ENCODE measurements around the gene EIF2D. TPM values are rescaled to one million over a fixed set of nuclear protein-coding genes. Genes with fewer than 3 reads are reported as not detected.
A peak's percentile ranks its signal among the peaks of the same experiment; 100 is the strongest.

Gene EIF2D
- total and polyA plus RNA-seq, 2 donors: 43.2 to 54.1 TPM

DNA sequence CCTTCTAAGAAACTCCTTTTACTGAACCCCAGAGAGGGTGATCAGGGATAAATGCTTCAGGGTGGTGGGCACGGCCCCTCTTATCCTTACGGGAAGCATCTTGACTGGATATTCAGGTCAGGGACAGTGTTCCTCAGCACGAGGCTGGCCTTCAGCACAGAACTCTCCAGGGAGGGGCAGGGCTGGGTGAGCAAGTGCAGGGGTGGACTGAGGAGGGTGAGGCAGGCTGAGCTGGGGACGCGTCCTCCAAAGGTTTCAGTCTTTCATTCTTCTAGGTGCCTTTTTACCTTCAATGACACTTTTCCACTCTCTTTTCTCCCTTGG lies 52.6 kb downstream of the EIF2D start:
- Histone ChIP-seq H3K27ac (ENCODE audit: low read depth in 1 of 2, low read length in 1 of 2) (peak overlapping the region; percentile 94 to 97), H3K36me3 (ENCODE audit: control insufficient read depth in 2 of 2, insufficient read depth in 2 of 2, low read length in 1 of 2) (peaks cover 15 to 39% of the 10 kb centered on the region in 2 donors), H3K4me3 (ENCODE audit: low read length in 2 of 2) (peak overlapping the region; percentile 83 to 98), H3K27me3 (ENCODE audit: control insufficient read depth in 2 of 2, insufficient read depth in 1 of 2, low read length in 1 of 2) (no peaks in the 10 kb centered on the region), H3K4me1 (ENCODE audit: control insufficient read depth in 2 of 2, insufficient read depth in 2 of 2, low read length in 2 of 2) (peaks cover 66 to 88% of the 10 kb centered on the region in 2 donors), H3K9me3 (ENCODE audit: control insufficient read depth in 2 of 2, insufficient read depth in 1 of 2, low read length in 1 of 2) (no peaks in the 10 kb centered on the region)
- WGBS: 50% methylated on average over 5 of the region's 5 CpGs
- no peak for DNase-seq (ENCODE audit: low read depth in 6 of 9, low spot score in 9 of 9)

DNA sequence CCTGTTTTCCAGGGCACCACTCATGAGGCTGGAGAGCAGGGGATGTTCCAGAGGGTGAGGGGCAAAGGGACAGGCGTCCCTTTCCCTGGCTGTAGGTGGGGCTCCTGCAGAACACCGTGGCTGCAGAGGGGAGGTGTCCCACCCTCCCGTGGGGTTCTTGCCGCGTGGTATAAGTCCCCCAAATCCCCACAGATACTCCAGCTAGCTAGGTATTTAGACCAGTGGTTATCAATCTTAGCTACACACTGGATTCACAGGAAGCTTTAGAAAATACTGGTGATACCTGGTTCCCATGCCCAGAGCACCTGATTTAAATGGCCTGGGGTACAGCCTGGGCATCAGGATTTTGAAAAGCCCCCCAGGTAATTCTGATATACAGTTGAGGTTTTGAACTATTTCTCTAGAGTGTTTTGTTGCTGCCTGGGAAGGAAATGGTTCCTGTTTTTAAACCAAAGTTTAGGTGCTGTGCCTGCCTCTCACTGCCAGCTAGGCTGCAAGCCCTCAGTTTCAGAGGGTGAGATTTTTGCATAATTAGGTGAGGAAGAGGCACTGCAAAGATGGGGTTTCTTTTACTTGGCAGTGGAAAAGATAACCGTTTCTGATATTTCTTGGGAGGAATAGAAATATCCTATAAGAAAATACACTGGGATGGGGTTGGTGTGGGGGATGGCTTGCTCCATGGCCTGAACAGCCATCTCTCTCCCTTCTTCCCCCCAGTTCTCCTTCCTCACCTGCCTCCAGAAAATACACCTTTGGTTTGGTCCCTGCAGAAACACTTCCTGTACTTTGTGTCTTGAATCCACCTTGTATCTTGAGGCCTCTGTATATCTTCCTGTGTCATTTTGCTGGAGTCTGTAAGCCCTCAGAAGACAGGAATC lies 53.2 kb downstream of the EIF2D start:
- Histone ChIP-seq H3K36me3 (ENCODE audit: control insufficient read depth in 2 of 2, insufficient read depth in 2 of 2, low read length in 1 of 2) (peaks cover 11 to 33% of the 10 kb centered on the region in 2 donors), H3K27me3 (ENCODE audit: control insufficient read depth in 2 of 2, insufficient read depth in 1 of 2, low read length in 1 of 2) (no peaks in the 10 kb centered on the region), H3K27ac (ENCODE audit: low read depth in 1 of 2, low read length in 1 of 2) (peak overlapping the region; percentile 94 to 97), H3K4me1 (ENCODE audit: control insufficient read depth in 2 of 2, insufficient read depth in 2 of 2, low read length in 2 of 2) (peaks cover 60 to 88% of the 10 kb centered on the region in 2 donors), H3K9me3 (ENCODE audit: control insufficient read depth in 2 of 2, insufficient read depth in 1 of 2, low read length in 1 of 2) (no peaks in the 10 kb centered on the region), H3K4me3 (ENCODE audit: low read length in 2 of 2) (peak overlapping the region; percentile 83 to 98)
- peak in 2 of 9 donors; percentile 27 to 61 for DNase-seq (ENCODE audit: low read depth in 6 of 9, low spot score in 9 of 9)
- WGBS: 6% methylated on average over 6 of the region's 6 CpGs

DNA sequence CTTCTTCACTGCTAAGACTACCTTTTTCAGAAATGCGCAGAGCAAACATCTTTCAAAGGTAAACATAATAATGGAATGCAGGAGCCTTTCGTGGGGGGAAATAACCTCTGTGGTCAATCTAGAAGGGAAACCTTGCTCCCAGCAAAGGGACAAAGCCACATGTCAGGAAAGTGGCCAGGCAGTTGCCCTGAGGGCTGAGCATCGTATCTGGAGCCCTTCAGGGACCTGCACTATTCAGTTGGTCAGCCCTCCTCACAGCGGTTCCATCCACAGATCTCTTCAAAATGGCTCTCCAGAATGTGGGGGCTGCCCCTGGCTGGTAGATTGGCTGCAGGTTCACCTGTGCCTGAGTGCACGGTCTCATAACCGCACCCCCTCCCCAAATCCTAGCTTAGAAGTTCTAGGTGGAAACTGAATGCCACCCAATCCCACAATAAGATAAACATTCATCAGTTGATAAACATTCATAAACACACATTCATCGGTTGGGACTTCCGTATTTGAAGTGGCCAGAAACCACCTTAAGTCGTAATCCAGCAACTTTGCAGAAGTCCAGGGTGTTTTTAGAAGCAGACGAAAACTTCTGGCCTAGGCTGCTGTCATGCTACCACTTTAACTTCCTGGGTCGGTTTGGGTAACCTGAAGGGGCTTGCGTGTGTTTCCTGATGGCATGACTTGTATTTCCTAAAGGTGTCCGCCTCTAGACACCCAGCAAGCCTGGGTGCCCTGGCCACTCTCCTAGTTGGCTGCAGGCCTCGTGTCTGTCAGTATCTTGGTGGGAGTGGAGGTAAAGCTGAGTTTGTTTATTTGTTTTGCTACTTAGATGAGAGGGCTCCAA lies 54.4 kb downstream of the EIF2D start:
- Histone ChIP-seq H3K36me3 (ENCODE audit: control insufficient read depth in 2 of 2, insufficient read depth in 2 of 2, low read length in 1 of 2) (peaks cover 9 to 27% of the 10 kb centered on the region in 2 donors), H3K4me1 (ENCODE audit: control insufficient read depth in 2 of 2, insufficient read depth in 2 of 2, low read length in 2 of 2) (peaks cover 50 to 85% of the 10 kb centered on the region in 2 donors)
- DNase-seq (ENCODE audit: low read depth in 6 of 9, low spot score in 9 of 9): peak in 2 of 9 donors; percentile 49 to 70

DNA sequence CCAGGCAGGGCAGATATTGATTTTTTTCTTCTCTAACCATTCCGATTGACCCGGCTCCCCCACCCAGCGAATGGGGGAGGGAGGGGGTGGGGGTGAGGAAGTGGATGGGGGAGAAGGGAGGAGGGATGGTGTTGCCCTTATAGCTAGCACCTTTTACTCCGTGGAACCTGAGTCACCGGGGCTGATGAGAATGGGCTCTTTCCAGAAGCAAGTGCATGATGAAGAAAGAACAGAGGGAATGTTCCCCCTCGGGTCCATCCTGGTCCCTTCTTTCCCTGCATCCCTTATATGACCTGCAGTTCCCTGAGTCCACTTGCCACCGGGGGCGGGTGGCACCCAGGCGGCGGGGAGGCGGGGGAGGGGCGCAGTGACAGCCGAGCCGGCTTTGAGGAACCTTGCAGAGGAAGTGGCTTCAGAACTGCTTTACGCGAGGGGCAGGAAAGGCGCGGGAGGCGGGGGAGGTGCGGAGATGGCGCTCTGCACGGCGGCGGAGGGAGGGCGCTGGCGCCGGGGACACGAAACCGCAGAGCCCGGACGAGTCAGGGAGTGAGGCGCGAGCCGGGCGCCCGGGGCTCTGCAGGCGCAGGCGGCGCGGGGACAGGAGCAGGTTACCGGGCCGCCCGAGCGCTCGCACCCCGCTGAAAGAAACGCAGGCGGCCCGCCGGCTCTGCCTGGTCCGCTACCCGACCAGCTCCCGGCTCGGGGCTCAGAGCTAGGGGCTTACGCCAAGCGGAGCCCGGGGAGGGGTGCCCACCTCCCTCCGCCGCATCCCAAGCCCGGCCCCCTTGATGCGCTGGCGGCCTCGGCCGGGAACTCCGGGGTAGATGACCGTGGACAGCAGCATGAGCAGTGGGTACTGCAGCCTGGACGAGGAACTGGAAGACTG lies 55.3 kb downstream of the EIF2D start:
- H3K4me3 ChIP-seq (ENCODE audit: low read length in 2 of 2): peak overlapping the region; percentile 83 to 98
- peaks cover 46 to 85% of the 10 kb centered on the region in 2 donors for H3K4me1 ChIP-seq (ENCODE audit: control insufficient read depth in 2 of 2, insufficient read depth in 2 of 2, low read length in 2 of 2)
- WGBS: under 1% methylated on average over 67 of the region's 67 CpGs
- no peaks in the 10 kb centered on the region for H3K9me3 ChIP-seq (ENCODE audit: control insufficient read depth in 2 of 2, insufficient read depth in 1 of 2, low read length in 1 of 2)
- peaks cover 4 to 22% of the 10 kb centered on the region in 2 donors for H3K36me3 ChIP-seq (ENCODE audit: control insufficient read depth in 2 of 2, insufficient read depth in 2 of 2, low read length in 1 of 2)
- peak in 7 of 9 donors; percentile 64 to 93 (median 81) for DNase-seq (ENCODE audit: low read depth in 6 of 9, low spot score in 9 of 9)
- H3K27me3 ChIP-seq (ENCODE audit: control insufficient read depth in 2 of 2, insufficient read depth in 1 of 2, low read length in 1 of 2): no peaks in the 10 kb centered on the region
- peak overlapping the region; percentile 94 to 97 for H3K27ac ChIP-seq (ENCODE audit: low read depth in 1 of 2, low read length in 1 of 2)

More for the DNA sequence above, 54.4 kb downstream of the EIF2D start:
- H3K9me3 ChIP-seq (ENCODE audit: control insufficient read depth in 2 of 2, insufficient read depth in 1 of 2, low read length in 1 of 2): no peaks in the 10 kb centered on the region
- peak overlapping the region; percentile 94 to 97 for H3K27ac ChIP-seq (ENCODE audit: low read depth in 1 of 2, low read length in 1 of 2)
- H3K27me3 ChIP-seq (ENCODE audit: control insufficient read depth in 2 of 2, insufficient read depth in 1 of 2, low read length in 1 of 2): no peaks in the 10 kb centered on the region
- WGBS: 3% methylated on average over 14 of the region's 14 CpGs
- H3K4me3 ChIP-seq (ENCODE audit: low read length in 2 of 2): peak overlapping the region; percentile 83 to 98

DNA sequence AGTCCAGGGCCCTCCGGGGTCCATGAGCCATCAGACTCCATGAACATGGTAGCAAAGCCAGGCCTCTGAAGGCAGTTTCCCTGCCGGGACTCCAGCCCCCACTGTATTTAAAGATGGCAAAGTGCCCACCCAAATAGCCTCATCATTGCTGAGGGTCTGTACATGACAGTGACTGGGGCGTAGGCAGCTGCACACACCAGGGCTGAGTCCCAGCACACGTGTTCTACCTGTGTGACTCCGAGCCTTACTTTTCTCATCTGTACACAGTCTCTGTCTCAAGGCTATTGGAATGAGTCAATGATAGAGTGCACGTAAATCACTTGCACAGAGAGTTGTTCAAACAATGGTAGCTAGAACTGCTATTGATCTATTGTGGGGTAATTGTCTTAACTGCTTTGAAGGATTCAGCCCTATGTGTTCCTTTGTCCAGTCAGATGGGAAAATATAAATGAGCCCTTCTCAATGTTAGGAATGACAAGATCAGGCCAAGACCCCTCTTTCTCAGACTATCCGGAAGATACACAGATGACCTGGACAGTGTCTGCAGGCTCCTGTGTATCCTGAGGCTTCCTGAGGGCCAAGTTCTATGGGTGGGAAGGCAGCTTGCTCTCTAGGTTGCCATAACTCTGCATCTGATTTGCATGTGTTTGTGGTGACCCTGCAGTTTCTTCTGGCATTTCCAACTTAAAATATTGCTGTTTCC lies 56.1 kb downstream of the EIF2D start:
- Histone ChIP-seq H3K9me3 (ENCODE audit: control insufficient read depth in 2 of 2, insufficient read depth in 1 of 2, low read length in 1 of 2) (no peaks in the 10 kb centered on the region), H3K4me3 (ENCODE audit: low read length in 2 of 2) (peak overlapping the region; percentile 83 to 98), H3K36me3 (ENCODE audit: control insufficient read depth in 2 of 2, insufficient read depth in 2 of 2, low read length in 1 of 2) (peaks cover 0 to 14% of the 10 kb centered on the region in 2 donors), H3K27ac (ENCODE audit: low read depth in 1 of 2, low read length in 1 of 2) (peak overlapping the region; percentile 94 to 97), H3K27me3 (ENCODE audit: control insufficient read depth in 2 of 2, insufficient read depth in 1 of 2, low read length in 1 of 2) (no peaks in the 10 kb centered on the region), H3K4me1 (ENCODE audit: control insufficient read depth in 2 of 2, insufficient read depth in 2 of 2, low read length in 2 of 2) (peaks cover 44 to 86% of the 10 kb centered on the region in 2 donors)
- 88% methylated on average over 7 of the region's 7 CpGs for WGBS
- peak in 2 of 9 donors; percentile 21 to 49 for DNase-seq (ENCODE audit: low read depth in 6 of 9, low spot score in 9 of 9)

DNA sequence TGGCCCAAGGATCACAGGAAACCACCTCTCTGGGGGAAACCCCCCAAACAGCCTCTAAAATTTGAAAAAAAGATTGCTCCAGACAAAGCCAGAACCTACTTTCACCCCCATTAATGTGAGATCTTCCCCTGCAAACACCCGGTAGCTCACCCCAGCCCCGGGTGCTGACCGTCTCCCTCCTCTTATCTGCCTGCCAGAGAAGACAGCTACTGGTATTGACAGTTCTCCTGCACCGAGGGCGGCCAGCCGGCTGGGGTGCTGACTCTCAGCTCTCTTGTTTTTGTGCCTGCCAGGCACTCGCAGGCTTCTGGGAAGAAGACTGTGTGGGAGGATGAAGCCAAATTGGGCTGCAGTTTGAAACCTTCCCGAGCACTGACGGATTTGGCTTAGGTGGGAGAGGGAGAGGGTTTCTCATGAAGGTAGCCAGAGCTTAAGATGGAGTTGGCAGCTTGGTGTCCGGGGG lies 56.8 kb downstream of the EIF2D start:
- H3K9me3 ChIP-seq (ENCODE audit: control insufficient read depth in 2 of 2, insufficient read depth in 1 of 2, low read length in 1 of 2): no peaks in the 10 kb centered on the region
- no peak overlapping the region for H3K4me3 ChIP-seq (ENCODE audit: low read length in 2 of 2)
- no peaks in the 10 kb centered on the region for H3K27me3 ChIP-seq (ENCODE audit: control insufficient read depth in 2 of 2, insufficient read depth in 1 of 2, low read length in 1 of 2)
- WGBS: 81% methylated on average over 10 of the region's 10 CpGs
- peaks cover 38 to 80% of the 10 kb centered on the region in 2 donors for H3K4me1 ChIP-seq (ENCODE audit: control insufficient read depth in 2 of 2, insufficient read depth in 2 of 2, low read length in 2 of 2)
- peak in 2 of 9 donors; percentile 26 to 35 for DNase-seq (ENCODE audit: low read depth in 6 of 9, low spot score in 9 of 9)
- peaks cover 0 to 8% of the 10 kb centered on the region in 2 donors for H3K36me3 ChIP-seq (ENCODE audit: control insufficient read depth in 2 of 2, insufficient read depth in 2 of 2, low read length in 1 of 2)
- H3K27ac ChIP-seq (ENCODE audit: low read depth in 1 of 2, low read length in 1 of 2): peak overlapping the region; percentile 75 to 94

DNA sequence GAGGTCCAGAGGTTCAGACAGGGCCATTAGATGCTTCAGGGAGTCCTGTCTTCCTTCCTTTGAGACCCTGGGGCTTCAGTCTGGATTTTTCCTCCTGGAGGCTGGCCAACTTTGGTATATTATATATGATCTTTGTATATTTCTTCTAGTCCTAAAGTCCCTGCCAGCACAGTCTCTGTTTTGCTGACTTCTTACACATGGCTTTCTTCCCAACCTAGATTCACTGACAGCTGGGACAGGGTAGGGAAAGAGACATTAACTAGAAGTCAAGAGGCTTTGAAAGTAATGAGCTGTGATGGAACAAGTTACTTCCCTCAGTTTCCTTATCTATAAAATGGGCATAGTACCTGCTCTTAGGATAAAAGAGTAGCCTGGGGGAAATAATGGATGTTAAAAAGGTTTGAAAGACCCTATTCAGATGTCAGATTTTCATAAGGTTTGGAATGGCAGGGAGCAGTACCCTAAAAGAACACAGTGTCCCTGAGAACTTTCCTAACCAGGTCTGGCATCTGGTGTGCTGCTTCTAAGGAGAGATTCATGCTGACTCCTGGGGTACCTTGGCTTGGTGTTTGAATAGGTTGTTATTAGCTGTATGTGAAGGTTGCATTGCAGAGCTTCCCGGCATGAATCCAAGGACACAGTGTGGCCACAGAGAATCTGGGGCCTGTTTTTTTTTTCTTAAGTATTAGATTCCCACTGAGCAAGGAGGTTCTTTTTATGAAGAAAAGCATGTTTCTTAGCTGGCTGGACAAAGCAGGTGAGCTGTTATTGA lies 57.4 kb downstream of the EIF2D start:
- WGBS: 95% methylated on average over 1 of the region's 1 CpG
- Histone ChIP-seq H3K4me1 (ENCODE audit: control insufficient read depth in 2 of 2, insufficient read depth in 2 of 2, low read length in 2 of 2) (peaks cover 32 to 74% of the 10 kb centered on the region in 2 donors), H3K4me3 (ENCODE audit: low read length in 2 of 2) (no peak overlapping the region), H3K9me3 (ENCODE audit: control insufficient read depth in 2 of 2, insufficient read depth in 1 of 2, low read length in 1 of 2) (no peaks in the 10 kb centered on the region), H3K36me3 (ENCODE audit: control insufficient read depth in 2 of 2, insufficient read depth in 2 of 2, low read length in 1 of 2) (peaks cover 0 to 1% of the 10 kb centered on the region in 2 donors), H3K27me3 (ENCODE audit: control insufficient read depth in 2 of 2, insufficient read depth in 1 of 2, low read length in 1 of 2) (no peaks in the 10 kb centered on the region), H3K27ac (ENCODE audit: low read depth in 1 of 2, low read length in 1 of 2) (peak overlapping the region; percentile 56 to 94)
- no peak for DNase-seq (ENCODE audit: low read depth in 6 of 9, low spot score in 9 of 9)
